ENCODE results near the gene DOCK6. TPM values are rescaled to one million over a fixed set of nuclear protein-coding genes. Genes with fewer than 3 reads are reported as not detected.

The DOCK6 gene
- total and polyA plus RNA-seq, 5 donors from 2014 or later: 0.07 to 2.8 (median 0.59) TPM; not detected in 1

DNA sequence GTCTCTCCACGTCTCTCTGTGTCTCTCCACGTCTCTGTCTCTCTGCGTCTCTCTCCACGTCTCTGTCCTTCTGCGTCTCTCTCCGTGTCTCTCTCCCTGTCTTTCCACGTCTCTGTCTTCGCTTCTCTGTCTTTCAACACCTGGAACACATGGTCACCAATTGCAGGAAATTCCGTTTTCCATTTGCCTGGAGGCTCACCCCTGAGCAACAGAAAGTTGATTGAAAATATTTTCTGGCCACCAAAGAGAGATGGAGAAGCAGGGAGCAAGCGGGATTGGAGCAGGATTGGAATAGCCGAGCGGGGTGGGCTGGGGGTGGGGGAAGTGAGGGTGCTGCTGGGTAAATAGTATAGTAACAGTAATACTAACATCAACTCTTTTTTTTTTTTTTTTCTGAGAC, 66.6 kb downstream of the DOCK6 start:
- Mint-ChIP-seq H3K9me3 (no peaks in the 10 kb centered on the region), H3K27ac (no peak overlapping the region), H3K4me3 (peak overlapping the region in 3 of 4 donors; percentile 10 to 77 (median 62)), H3K27me3 (peaks cover 4% of the 10 kb centered on the region), H3K36me3 (no peaks in the 10 kb centered on the region), H3K4me1 (peaks cover 0 to 9% (median 0%) of the 10 kb centered on the region in 4 donors)
- no peaks in the 10 kb centered on the region for H3K36me3 ChIP-seq (ENCODE audit: control insufficient read depth, insufficient read depth, low read length)
- no peak overlapping the region for H3K4me3 ChIP-seq (ENCODE audit: low read depth, low read length)
- no peak for DNase-seq
- no peak overlapping the region for H3K27ac ChIP-seq (ENCODE audit: insufficient read depth, low read length, poor library complexity, severe bottlenecking)
- H3K27me3 ChIP-seq (ENCODE audit: control insufficient read depth, insufficient read depth, low read length): no peaks in the 10 kb centered on the region
- no peak for ATAC-seq (ENCODE audit: low read depth in 2 of 2)
- H3K4me1 ChIP-seq (ENCODE audit: control insufficient read depth, insufficient read depth, low read length, poor library complexity, severe bottlenecking): peaks cover 22% of the 10 kb centered on the region
- no peaks in the 10 kb centered on the region for H3K9me3 ChIP-seq (ENCODE audit: control insufficient read depth in 2 of 2, low read length in 2 of 2)

DNA sequence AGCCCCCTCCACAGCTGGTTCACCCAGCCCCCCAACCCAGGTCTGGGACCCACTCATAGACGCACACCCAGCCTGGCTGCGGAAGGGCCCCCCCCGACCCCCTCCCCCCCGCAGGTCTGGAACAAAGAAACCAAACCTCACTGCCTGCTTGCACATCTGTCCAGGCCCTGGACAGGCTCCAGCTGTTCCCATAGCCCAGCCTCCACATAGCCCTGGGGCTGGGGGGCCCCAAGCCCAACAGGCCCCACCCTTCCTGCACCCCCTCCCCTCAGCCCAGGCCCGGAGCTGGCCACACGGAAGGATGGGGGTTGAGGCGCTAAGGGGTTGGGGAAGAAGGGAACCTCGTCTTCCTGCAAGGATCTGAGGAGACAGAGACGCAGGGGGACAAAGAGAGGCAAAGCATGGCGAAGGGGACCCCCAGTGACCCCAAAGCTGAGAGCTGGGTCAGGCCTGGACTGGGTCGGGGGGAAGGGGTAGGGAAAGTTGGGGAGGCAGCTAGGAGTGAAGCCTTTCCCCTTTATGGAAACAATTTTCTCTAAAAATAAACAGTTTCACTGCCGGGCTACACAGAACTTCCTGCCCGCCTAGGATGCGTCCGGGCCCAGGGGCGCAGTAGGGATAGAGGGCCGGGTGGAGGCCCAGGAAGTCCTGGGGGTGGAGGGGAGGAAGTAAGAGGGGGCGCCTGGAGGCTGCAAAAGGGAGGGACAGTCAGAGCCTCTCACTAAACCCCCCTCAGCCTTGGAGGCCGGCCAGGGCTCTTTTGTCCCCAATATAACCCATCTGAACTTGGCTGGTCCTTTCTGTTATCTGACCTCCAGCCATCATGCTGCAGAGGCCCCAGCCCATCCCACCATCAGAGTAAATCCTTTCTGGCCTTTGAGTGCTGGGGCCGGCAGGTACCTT, 67.4 kb downstream of the DOCK6 start:
- ATAC-seq (ENCODE audit: low read depth in 2 of 2): no peak
- peak overlapping the region in 1 of 4 donors; percentile 10 for H3K4me3 Mint-ChIP-seq

DNA sequence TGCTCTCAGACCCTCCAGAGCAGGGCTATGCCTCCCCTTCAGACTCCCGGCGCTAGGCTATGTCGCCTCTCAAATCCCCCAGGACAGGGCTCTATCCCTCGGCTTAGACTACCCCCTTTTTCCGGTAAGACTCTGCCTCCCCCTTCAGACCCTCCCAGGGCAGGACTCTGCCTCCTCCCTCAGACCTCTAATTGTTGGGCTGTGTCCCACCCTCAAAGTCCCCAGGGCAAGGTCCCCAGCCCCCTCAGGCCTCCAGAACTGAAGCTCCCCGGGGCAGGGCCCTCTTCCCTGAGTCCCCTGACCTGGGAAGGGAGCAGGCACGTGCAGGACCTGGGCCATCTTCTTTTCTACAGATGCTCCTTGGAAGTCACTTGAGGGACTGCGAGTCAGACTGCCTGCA, 68.2 kb downstream of the DOCK6 start:
- H3K4me1 Mint-ChIP-seq: peaks cover 0 to 9% (median 0%) of the 10 kb centered on the region in 4 donors
- DNase-seq (no peak), ATAC-seq (ENCODE audit: low read depth in 2 of 2) (no peak)
- H3K4me1 ChIP-seq (ENCODE audit: control insufficient read depth, insufficient read depth, low read length, poor library complexity, severe bottlenecking): peaks cover 22% of the 10 kb centered on the region
- H3K27ac ChIP-seq (ENCODE audit: insufficient read depth, low read length, poor library complexity, severe bottlenecking): no peak overlapping the region
- no peaks in the 10 kb centered on the region for H3K9me3 ChIP-seq (ENCODE audit: control insufficient read depth in 2 of 2, low read length in 2 of 2)
- H3K4me3 Mint-ChIP-seq: no peak overlapping the region
- H3K27ac Mint-ChIP-seq: no peak overlapping the region
- no peaks in the 10 kb centered on the region for H3K27me3 ChIP-seq (ENCODE audit: control insufficient read depth, insufficient read depth, low read length)
- peaks cover 4% of the 10 kb centered on the region for H3K27me3 Mint-ChIP-seq
- no peaks in the 10 kb centered on the region for H3K36me3 Mint-ChIP-seq
- H3K36me3 ChIP-seq (ENCODE audit: control insufficient read depth, insufficient read depth, low read length): no peaks in the 10 kb centered on the region
- no peak overlapping the region for H3K4me3 ChIP-seq (ENCODE audit: low read depth, low read length)
- H3K9me3 Mint-ChIP-seq: no peaks in the 10 kb centered on the region

More for the DNA sequence above, 67.4 kb downstream of the DOCK6 start:
- DNase-seq: peak in 1 of 3 donors; percentile 34
- Histone ChIP-seq H3K4me3 (ENCODE audit: low read depth, low read length) (no peak overlapping the region), H3K36me3 (ENCODE audit: control insufficient read depth, insufficient read depth, low read length) (no peaks in the 10 kb centered on the region), H3K4me1 (ENCODE audit: control insufficient read depth, insufficient read depth, low read length, poor library complexity, severe bottlenecking) (peaks cover 22% of the 10 kb centered on the region), H3K27me3 (ENCODE audit: control insufficient read depth, insufficient read depth, low read length) (no peaks in the 10 kb centered on the region), H3K27ac (ENCODE audit: insufficient read depth, low read length, poor library complexity, severe bottlenecking) (no peak overlapping the region), H3K9me3 (ENCODE audit: control insufficient read depth in 2 of 2, low read length in 2 of 2) (no peaks in the 10 kb centered on the region)
- H3K4me1 Mint-ChIP-seq: peaks cover 0 to 9% (median 0%) of the 10 kb centered on the region in 4 donors
- H3K27ac Mint-ChIP-seq: no peak overlapping the region
- no peaks in the 10 kb centered on the region for H3K36me3 Mint-ChIP-seq
- H3K27me3 Mint-ChIP-seq: peaks cover 4% of the 10 kb centered on the region
- H3K9me3 Mint-ChIP-seq: no peaks in the 10 kb centered on the region

DNA sequence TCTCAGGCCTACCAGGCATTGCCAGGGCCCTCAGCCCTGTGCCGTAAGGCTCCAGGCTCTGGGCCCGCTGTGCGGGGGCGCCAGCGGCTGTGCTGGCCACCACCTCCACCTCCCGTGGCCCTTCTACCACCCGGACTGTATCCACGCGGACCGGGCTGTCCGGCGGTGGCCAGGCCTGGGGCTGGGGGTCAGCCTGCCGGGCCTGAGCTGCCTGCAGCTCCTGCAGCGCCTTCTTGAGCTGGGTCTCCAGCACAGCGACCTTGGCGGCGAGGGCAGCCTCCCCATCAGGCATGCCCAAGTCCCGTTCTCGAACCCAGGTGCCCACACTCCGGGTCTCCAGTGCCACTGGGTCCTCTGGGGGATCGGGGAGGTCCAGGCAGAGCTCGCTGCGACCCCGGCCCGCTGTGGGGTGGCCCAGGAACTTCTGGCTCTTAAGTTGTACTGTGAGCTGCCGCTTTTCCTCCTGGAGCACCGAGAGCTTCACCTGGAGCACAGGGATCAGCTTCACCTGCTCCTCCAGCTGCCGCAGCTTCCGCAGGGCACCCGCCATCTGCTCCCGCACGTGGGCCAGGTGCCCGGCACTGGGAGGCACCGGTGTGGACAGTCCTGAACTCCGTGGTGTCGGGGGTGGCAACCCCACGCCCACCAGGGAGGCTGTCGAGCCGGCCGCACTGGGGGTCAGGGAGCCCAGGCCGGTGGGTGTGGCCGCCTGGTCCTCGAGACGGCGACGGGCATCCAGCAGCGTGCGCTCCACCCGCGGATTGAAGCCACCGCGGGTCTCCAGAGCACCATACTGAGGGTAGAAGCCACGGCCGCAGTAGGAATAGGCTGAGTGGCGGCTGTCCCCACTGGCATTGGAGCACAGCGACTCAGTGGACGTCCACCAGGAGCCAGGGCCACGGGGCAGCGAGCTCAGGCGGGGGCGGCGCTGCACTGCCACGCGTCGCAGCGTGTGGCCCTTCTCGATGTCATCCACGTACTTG, 69.1 kb downstream of the DOCK6 start:
- no peaks in the 10 kb centered on the region for H3K9me3 Mint-ChIP-seq
- Histone ChIP-seq H3K4me1 (ENCODE audit: control insufficient read depth, insufficient read depth, low read length, poor library complexity, severe bottlenecking) (peaks cover 22% of the 10 kb centered on the region), H3K27me3 (ENCODE audit: control insufficient read depth, insufficient read depth, low read length) (no peaks in the 10 kb centered on the region), H3K36me3 (ENCODE audit: control insufficient read depth, insufficient read depth, low read length) (no peaks in the 10 kb centered on the region), H3K9me3 (ENCODE audit: control insufficient read depth in 2 of 2, low read length in 2 of 2) (no peaks in the 10 kb centered on the region), H3K4me3 (ENCODE audit: low read depth, low read length) (no peak overlapping the region), H3K27ac (ENCODE audit: insufficient read depth, low read length, poor library complexity, severe bottlenecking) (no peak overlapping the region)
- ATAC-seq (ENCODE audit: low read depth in 2 of 2) (no peak), DNase-seq (no peak)
- no peaks in the 10 kb centered on the region for H3K36me3 Mint-ChIP-seq
- peak overlapping the region in 1 of 3 donors; percentile 84 for H3K27ac Mint-ChIP-seq
- no peak overlapping the region for H3K4me3 Mint-ChIP-seq
- H3K27me3 Mint-ChIP-seq: peaks cover 4% of the 10 kb centered on the region
- peaks cover 0 to 9% (median 0%) of the 10 kb centered on the region in 4 donors for H3K4me1 Mint-ChIP-seq

DNA sequence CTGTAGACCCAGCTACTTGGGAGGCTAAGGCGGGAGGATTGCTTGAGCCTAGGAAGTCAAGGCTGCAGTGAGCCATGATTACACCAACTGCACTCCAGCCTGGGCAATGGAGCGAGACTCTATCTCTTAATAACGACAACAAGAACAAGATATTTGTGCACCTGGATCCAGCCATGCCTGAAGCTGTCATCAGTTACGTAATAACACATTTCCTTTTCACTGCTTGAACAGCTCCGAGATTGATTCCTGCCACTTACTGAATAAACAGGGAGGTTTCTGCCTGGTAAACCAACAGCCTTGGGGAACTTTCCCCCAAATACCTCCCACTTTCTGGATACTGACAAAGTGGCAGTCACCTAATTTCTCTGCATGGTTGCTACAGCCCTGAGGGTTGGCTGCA, 70.4 kb downstream of the DOCK6 start:
- peaks cover 4% of the 10 kb centered on the region for H3K27me3 Mint-ChIP-seq
- ATAC-seq (ENCODE audit: low read depth in 2 of 2): no peak
- no peaks in the 10 kb centered on the region for H3K9me3 ChIP-seq (ENCODE audit: control insufficient read depth in 2 of 2, low read length in 2 of 2)
- H3K4me3 Mint-ChIP-seq: no peak overlapping the region
- peaks cover 14% of the 10 kb centered on the region for H3K4me1 ChIP-seq (ENCODE audit: control insufficient read depth, insufficient read depth, low read length, poor library complexity, severe bottlenecking)
- no peak overlapping the region for H3K27ac Mint-ChIP-seq
- H3K9me3 Mint-ChIP-seq: no peaks in the 10 kb centered on the region
- no peaks in the 10 kb centered on the region for H3K36me3 ChIP-seq (ENCODE audit: control insufficient read depth, insufficient read depth, low read length)
- H3K27me3 ChIP-seq (ENCODE audit: control insufficient read depth, insufficient read depth, low read length): no peaks in the 10 kb centered on the region
- DNase-seq: no peak
- no peak overlapping the region for H3K27ac ChIP-seq (ENCODE audit: insufficient read depth, low read length, poor library complexity, severe bottlenecking)
- no peak overlapping the region for H3K4me3 ChIP-seq (ENCODE audit: low read depth, low read length)
- peaks cover 0 to 9% (median 3%) of the 10 kb centered on the region in 4 donors for H3K4me1 Mint-ChIP-seq
- H3K36me3 Mint-ChIP-seq: no peaks in the 10 kb centered on the region

DNA sequence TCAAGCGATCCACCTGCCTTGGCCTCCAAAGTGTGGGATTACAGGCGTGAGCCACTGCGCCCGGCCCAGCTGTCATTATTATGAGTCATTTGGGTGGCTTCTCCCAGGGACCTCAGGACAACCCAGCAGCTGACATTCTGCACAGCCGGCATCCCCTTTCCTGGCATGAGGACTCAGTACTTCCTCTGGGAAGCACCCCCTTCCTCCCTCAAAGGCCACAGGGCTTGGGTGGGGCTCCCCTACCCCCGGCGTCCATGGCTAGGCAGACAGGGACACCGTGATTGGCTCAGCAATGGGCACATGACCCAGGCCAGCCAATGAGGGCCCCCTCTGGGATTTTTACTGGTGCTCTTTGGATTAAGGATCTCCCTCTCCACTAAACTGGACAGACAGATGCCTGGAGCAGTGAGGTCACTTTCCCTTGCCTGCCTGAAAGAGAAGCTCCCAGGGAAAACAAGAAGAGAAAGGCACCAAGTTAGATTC, 71.0 kb downstream of the DOCK6 start:
- no peaks in the 10 kb centered on the region for H3K9me3 Mint-ChIP-seq

DNA sequence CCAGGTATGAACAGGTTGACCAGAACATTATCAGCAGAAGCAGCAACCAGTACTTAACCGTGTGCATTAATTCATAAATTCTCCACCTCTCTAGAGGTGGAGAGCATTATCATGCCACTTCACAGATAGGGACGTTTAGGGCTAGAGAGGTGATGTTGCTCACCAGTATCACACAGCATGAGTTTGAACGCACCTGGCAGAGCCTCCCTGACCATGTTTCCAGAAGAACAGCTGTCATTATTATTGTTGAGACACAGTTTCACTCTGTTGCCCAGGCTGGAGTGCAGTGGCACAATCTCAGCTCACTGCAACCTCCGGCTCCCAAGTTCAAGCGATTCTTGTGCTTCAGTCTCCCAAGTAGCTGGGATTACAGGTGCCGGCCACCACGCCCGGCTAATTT, 71.8 kb downstream of the DOCK6 start:
- Mint-ChIP-seq H3K27me3 (no peaks in the 10 kb centered on the region), H3K36me3 (no peaks in the 10 kb centered on the region), H3K4me3 (no peak overlapping the region), H3K4me1 (peaks cover 0 to 6% (median 2%) of the 10 kb centered on the region in 4 donors), H3K27ac (no peak overlapping the region), H3K9me3 (no peaks in the 10 kb centered on the region)
- ATAC-seq (ENCODE audit: low read depth in 2 of 2) (no peak), DNase-seq (no peak)
- Histone ChIP-seq H3K4me3 (ENCODE audit: low read depth, low read length) (no peak overlapping the region), H3K27ac (ENCODE audit: insufficient read depth, low read length, poor library complexity, severe bottlenecking) (no peak overlapping the region), H3K27me3 (ENCODE audit: control insufficient read depth, insufficient read depth, low read length) (no peaks in the 10 kb centered on the region), H3K9me3 (ENCODE audit: control insufficient read depth in 2 of 2, low read length in 2 of 2) (no peaks in the 10 kb centered on the region), H3K36me3 (ENCODE audit: control insufficient read depth, insufficient read depth, low read length) (no peaks in the 10 kb centered on the region), H3K4me1 (ENCODE audit: control insufficient read depth, insufficient read depth, low read length, poor library complexity, severe bottlenecking) (peaks cover 8% of the 10 kb centered on the region)

More for the DNA sequence above, 71.0 kb downstream of the DOCK6 start:
- no peaks in the 10 kb centered on the region for H3K36me3 Mint-ChIP-seq
- Histone ChIP-seq H3K4me3 (ENCODE audit: low read depth, low read length) (no peak overlapping the region), H3K4me1 (ENCODE audit: control insufficient read depth, insufficient read depth, low read length, poor library complexity, severe bottlenecking) (peaks cover 8% of the 10 kb centered on the region), H3K27ac (ENCODE audit: insufficient read depth, low read length, poor library complexity, severe bottlenecking) (no peak overlapping the region), H3K36me3 (ENCODE audit: control insufficient read depth, insufficient read depth, low read length) (no peaks in the 10 kb centered on the region), H3K27me3 (ENCODE audit: control insufficient read depth, insufficient read depth, low read length) (no peaks in the 10 kb centered on the region), H3K9me3 (ENCODE audit: control insufficient read depth in 2 of 2, low read length in 2 of 2) (no peaks in the 10 kb centered on the region)
- no peak overlapping the region for H3K4me3 Mint-ChIP-seq
- H3K27ac Mint-ChIP-seq: no peak overlapping the region
- peaks cover 2% of the 10 kb centered on the region for H3K27me3 Mint-ChIP-seq
- no peak for DNase-seq
- ATAC-seq (ENCODE audit: low read depth in 2 of 2): no peak
- peaks cover 0 to 7% (median 3%) of the 10 kb centered on the region in 4 donors for H3K4me1 Mint-ChIP-seq
